Measurements from ENCODE around the gene WASF2. TPM values are rescaled to one million over a fixed set of nuclear protein-coding genes. Genes with fewer than 3 reads are reported as not detected.
"Not testable (repeated sequence)": the region's sequence is repeated elsewhere in the genome, so short reads cannot be mapped to it uniquely, and the experiment has no call there.

The WASF2 gene, protein sequence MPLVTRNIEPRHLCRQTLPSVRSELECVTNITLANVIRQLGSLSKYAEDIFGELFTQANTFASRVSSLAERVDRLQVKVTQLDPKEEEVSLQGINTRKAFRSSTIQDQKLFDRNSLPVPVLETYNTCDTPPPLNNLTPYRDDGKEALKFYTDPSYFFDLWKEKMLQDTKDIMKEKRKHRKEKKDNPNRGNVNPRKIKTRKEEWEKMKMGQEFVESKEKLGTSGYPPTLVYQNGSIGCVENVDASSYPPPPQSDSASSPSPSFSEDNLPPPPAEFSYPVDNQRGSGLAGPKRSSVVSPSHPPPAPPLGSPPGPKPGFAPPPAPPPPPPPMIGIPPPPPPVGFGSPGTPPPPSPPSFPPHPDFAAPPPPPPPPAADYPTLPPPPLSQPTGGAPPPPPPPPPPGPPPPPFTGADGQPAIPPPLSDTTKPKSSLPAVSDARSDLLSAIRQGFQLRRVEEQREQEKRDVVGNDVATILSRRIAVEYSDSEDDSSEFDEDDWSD
- total RNA-seq, result 100 to 1,000 TPM; 131 to 159 (median 134) TPM
- long read RNA-seq, donor 1, full-length matches to known transcripts, result 28 of 132 reads
- long read RNA-seq, donor 1, partial matches to known transcripts, result 38 of 132 reads
- long read RNA-seq, donor 1, other reads (novel, unspliced or antisense), result 66 of 132 reads
- long read RNA-seq, donor 2, partial matches to known transcripts, result 50 of 67 reads
- long read RNA-seq, donor 2, other reads (novel, unspliced or antisense), result 17 of 67 reads

DNA sequence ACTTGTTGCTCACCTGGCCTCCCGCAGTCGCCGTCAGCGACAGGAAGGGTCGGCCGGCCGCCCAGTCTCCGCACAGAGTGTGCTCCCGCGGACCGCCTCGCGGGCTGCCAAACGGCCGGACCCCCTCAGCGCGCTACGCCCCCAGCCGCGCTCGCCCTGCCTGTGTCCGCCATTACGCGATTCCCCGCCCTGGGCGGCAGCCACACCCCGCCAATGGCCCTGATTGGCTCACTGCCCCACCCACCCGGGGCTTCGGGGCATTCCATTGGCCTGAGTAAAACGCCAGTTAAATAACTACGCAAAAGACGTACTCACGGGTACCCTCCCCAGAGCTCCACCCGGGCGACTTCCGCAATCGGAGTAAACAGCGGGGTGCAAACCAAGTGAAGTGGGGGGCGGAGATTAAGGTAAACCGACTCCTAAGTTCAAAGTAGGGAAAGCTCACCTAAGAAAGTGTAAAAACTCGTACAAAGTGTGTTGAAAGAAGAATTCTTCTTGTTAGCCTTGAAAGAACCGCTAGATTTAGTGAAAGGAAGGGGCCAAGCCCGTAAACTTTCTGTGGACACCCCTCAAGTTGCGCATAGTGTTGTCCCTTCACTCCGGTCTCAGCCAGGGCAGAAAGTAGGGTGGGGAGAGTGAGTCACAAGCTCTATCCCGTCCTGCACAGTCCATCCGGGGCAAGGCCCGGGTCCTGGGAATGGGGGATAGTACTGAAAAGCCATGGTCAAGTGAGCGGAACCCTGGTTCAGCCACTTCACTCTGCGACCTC lies at the start of gene WASF2:
TSS of gene WASF2 (minus strand) at position 195 of the 769 bp plus-strand sequence. CDS start 61,277 bp downstream, outside the sequence.
- peak; percentile 95 for ATAC-seq
- H3K4me1 ChIP-seq (ENCODE audit: low read depth), result peaks cover 33% of the 10 kb centered on the region

DNA sequence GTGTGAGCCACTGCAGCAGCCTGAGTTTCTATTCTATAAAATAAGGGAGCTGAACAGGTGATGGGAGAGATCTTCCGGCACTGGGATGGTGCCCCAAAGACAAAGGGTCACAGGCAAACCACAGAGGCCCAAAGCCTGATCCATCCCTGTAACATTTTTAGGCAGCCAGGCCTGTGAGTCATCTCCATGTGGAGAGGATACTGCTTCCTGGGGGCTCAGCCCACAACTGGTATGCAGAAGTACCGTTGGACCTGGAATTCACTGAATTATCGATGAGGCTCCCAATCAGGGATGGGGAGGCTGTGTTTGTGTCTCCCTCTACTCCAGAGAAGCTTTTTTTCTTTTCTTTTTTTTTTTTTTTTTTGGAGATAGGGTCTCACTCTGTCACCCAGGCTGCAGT lies 48.8 kb upstream of the WASF2 start:
- DNase-seq (no peak), ATAC-seq (no peak)
- TF ChIP-seq, protein P1, sequence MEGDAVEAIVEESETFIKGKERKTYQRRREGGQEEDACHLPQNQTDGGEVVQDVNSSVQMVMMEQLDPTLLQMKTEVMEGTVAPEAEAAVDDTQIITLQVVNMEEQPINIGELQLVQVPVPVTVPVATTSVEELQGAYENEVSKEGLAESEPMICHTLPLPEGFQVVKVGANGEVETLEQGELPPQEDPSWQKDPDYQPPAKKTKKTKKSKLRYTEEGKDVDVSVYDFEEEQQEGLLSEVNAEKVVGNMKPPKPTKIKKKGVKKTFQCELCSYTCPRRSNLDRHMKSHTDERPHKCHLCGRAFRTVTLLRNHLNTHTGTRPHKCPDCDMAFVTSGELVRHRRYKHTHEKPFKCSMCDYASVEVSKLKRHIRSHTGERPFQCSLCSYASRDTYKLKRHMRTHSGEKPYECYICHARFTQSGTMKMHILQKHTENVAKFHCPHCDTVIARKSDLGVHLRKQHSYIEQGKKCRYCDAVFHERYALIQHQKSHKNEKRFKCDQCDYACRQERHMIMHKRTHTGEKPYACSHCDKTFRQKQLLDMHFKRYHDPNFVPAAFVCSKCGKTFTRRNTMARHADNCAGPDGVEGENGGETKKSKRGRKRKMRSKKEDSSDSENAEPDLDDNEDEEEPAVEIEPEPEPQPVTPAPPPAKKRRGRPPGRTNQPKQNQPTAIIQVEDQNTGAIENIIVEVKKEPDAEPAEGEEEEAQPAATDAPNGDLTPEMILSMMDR (IDR thresholded peaks at IDR 0.05), result no peak
- Histone ChIP-seq H3K36me3 (ENCODE audit: low read depth) (no peaks in the 10 kb centered on the region), H3K4me3 (no peak overlapping the region), H3K9me3 (no peaks in the 10 kb centered on the region), H3K4me1 (ENCODE audit: low read depth) (peaks cover 18% of the 10 kb centered on the region)
- intact Hi-C loops (cut with DNase I, micrococcal nuclease), result no loop called here

More for the DNA sequence above, at the start of gene WASF2:
- H3K4me3 ChIP-seq, result peak within 1 kb of the TSS; percentile 98
- TF ChIP-seq, protein P1 (IDR thresholded peaks at IDR 0.05), result no peak
- DNase-seq, result peak; percentile 97 to 99 (median 98)
- H3K36me3 ChIP-seq (ENCODE audit: low read depth), result no peaks in the 10 kb centered on the region
- H3K9me3 ChIP-seq, result no peaks in the 10 kb centered on the region
- intact Hi-C loops (cut with DNase I, micrococcal nuclease), result no loop called here

DNA sequence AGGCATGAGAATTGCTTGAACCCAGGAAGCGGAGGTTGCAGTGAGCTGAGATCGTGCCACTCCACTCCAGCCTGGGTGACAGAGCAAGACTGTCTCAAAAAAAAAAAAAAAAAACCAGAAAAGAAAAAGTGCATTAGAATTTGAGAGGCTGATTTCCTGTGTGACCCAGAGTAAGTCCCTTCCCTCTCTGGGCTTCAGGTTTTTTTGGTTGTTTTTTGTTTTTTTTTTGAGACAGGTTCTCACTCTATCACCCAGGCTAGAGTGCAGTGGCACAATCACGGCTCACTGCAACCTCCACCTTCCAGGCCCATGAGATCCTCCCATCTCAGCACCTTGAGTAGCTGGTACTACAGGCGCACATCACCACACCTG lies 48.3 kb upstream of the WASF2 start:
- intact Hi-C loops (cut with DNase I, micrococcal nuclease); H3K9me3 ChIP-seq; H3K36me3 ChIP-seq (ENCODE audit: low read depth); H3K4me3 ChIP-seq; DNase-seq; ATAC-seq: not testable (repeated sequence)
- peaks cover 18% of the 10 kb centered on the region for H3K4me1 ChIP-seq (ENCODE audit: low read depth)

DNA sequence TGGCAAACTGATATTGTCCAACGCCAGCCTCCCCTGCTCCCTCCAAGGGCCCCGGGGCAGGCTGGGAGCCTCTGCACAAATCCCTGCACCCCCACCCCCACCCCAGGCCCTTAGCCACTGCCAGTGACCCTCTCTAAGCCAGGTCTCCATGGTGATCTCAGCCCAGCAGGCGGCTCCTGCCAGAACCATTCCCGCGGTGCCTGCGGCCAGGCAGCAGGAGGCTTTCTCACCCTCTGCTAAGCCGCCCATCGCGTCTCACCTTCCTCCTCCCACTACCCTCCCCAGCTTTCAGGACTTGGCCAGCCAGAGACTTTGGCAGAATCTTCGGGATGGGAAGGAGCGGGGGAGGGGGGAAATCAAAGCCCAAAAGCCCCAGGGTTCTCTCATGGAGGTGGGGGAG lies 46.8 kb upstream of the WASF2 start:
- H3K9me3 ChIP-seq, result no peaks in the 10 kb centered on the region
- TF ChIP-seq, protein P1 (IDR thresholded peaks at IDR 0.05), result no peak
- ATAC-seq, result no peak
- peaks cover 18% of the 10 kb centered on the region for H3K4me1 ChIP-seq (ENCODE audit: low read depth)
- H3K36me3 ChIP-seq (ENCODE audit: low read depth), result no peaks in the 10 kb centered on the region
- DNase-seq, result no peak
- no peak overlapping the region for H3K4me3 ChIP-seq
- intact Hi-C loops (cut with DNase I, micrococcal nuclease), result no loop called here

DNA sequence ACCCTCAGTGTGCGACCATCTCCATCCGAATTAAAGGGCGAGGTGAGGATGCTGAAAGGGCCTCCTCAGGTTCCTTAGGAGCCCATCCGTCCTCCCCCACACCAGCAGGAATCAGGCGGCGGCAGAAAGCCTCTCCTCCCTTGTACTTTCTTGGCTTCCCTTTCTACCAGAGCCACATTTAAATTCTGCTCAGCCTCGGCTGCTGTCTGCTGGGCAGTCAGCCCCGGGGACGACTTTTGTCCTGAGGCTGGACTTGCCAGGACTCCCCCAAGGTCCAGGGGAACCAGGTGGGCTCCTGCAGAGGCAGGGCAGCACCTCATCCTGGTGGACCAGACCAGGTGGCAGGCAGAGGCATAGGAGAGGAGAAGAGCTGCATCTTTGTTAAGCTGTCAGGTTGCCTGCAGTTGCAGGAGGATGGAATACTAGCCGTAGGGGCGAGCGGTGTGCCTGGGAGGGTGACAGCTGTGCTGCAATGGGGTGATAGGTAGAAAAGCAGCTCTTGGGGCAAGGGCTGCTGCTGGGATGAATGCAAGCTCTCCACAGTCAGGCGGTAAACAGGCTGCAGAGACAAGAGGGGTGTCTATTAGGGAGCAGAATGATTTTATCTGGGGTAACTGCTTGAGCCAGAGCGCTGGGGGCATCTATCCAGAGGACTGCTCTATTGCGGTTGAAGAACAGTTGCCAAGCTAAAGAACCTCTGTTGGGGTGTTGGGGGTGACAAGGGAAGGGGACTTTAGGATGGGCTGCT lies 46.2 kb upstream of the WASF2 start:
- DNase-seq (no peak), ATAC-seq (no peak)
- Histone ChIP-seq H3K4me3 (no peak overlapping the region), H3K9me3 (no peaks in the 10 kb centered on the region), H3K4me1 (ENCODE audit: low read depth) (peaks cover 18% of the 10 kb centered on the region), H3K36me3 (ENCODE audit: low read depth) (no peaks in the 10 kb centered on the region)
- intact Hi-C loops (cut with DNase I, micrococcal nuclease), result no loop called here
- TF ChIP-seq, protein P1 (IDR thresholded peaks at IDR 0.05), result no peak
